Uterus (tissue), 2 donors: ENCODE measurements around the gene CPTP.

Experiments used
- POLR2A ChIP-seq, 2 donors: fragments of 450-650 bp; IDR thresholded peaks; one replicate each; pipeline ENCODE4 v1.6.1; 2016; ENCODE audit warnings: antibody characterized with exemption in 2 of 2, mild to moderate bottlenecking in 1 of 2, moderate library complexity in 1 of 2
- TF ChIP-seq, protein P1 (sequence below), 4 experiments: fragments of 200-600 bp in 2 of 4; fragments of 450-650 bp in 2 of 4; sonication (generic) in 2 of 4; IDR thresholded peaks; one replicate each; pipeline ENCODE4 v1.5.1; 2016 to 2019; ENCODE audit warnings: antibody characterized with exemption in 4 of 4, mild to moderate bottlenecking in 2 of 4, moderate library complexity in 1 of 4

- TF ChIP-seq, protein P1, sequence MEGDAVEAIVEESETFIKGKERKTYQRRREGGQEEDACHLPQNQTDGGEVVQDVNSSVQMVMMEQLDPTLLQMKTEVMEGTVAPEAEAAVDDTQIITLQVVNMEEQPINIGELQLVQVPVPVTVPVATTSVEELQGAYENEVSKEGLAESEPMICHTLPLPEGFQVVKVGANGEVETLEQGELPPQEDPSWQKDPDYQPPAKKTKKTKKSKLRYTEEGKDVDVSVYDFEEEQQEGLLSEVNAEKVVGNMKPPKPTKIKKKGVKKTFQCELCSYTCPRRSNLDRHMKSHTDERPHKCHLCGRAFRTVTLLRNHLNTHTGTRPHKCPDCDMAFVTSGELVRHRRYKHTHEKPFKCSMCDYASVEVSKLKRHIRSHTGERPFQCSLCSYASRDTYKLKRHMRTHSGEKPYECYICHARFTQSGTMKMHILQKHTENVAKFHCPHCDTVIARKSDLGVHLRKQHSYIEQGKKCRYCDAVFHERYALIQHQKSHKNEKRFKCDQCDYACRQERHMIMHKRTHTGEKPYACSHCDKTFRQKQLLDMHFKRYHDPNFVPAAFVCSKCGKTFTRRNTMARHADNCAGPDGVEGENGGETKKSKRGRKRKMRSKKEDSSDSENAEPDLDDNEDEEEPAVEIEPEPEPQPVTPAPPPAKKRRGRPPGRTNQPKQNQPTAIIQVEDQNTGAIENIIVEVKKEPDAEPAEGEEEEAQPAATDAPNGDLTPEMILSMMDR (IDR thresholded peaks at IDR 0.05), result peak in 2 of 4 experiments; percentile 1 to 21
- TF ChIP-seq POLR2A (IDR thresholded peaks at IDR 0.05), result peak in 1 of 2 donors; percentile 54
These were observed 16.5 kb upstream of the CPTP start, which contains the start of the genes ACAP3 and PUSL1 for GRCh38 chr1:1307923-1308755.
